HG02884 (cell line): ENCODE measurements around the gene DNAJC7.
"Not testable (repeated sequence)": the region's sequence is repeated elsewhere in the genome, so short reads cannot be mapped to it uniquely, and the experiment has no call there.

Source experiments
- ATAC-seq: cut with Tn5 transposase; IDR thresholded peaks from one replicate; pipeline ENCODE4 v1.9.1; 2021; ENCODE audit warnings: mild to moderate bottlenecking, moderate library complexity; ENCODE audit not compliant: unreplicated experiment

Gene DNAJC7

GRCh38 chr17:41962111-41962510 is 55.1 kb downstream of the DNAJC7 start:
- no peak for ATAC-seq

GRCh38 chr17:41959336-41960095 is 57.7 kb downstream of the DNAJC7 start:
- ATAC-seq: no peak

GRCh38 chr17:41959030-41959335 is 58.3 kb downstream of the DNAJC7 start:
- ATAC-seq: no peak

GRCh38 chr17:41957869-41958439 is 59.3 kb downstream of the DNAJC7 start:
- ATAC-seq: no peak

GRCh38 chr17:41957031-41957868 is 60.0 kb downstream of the DNAJC7 start:
- ATAC-seq: no peak

GRCh38 chr17:41956522-41956921 is 60.7 kb downstream of the DNAJC7 start:
- no peak for ATAC-seq

GRCh38 chr17:41948762-41949460 is 68.3 kb downstream of the DNAJC7 start:
- ATAC-seq: no peak

- ATAC-seq: no peak
These were observed 72.3 kb downstream of the DNAJC7 start for GRCh38 chr17:41944943-41945342.

GRCh38 chr17:41943492-41943891 is 73.7 kb downstream of the DNAJC7 start:
- no peak for ATAC-seq

GRCh38 chr17:41942626-41943373 is 74.4 kb downstream of the DNAJC7 start:
- no peak for ATAC-seq

GRCh38 chr17:41941168-41941567 is 76.1 kb downstream of the DNAJC7 start:
- ATAC-seq: no peak

GRCh38 chr17:41939693-41940090 is 77.5 kb downstream of the DNAJC7 start:
- no peak for ATAC-seq

- no peak for ATAC-seq
These were observed 78.1 kb downstream of the DNAJC7 start for GRCh38 chr17:41939044-41939692.

- no peak for ATAC-seq
These were observed 79.0 kb downstream of the DNAJC7 start for GRCh38 chr17:41937970-41938954.

GRCh38 chr17:41935641-41936040 is 81.6 kb downstream of the DNAJC7 start:
- no peak for ATAC-seq

- ATAC-seq: no peak
These were observed 84.3 kb downstream of the DNAJC7 start for GRCh38 chr17:41932816-41933389.

- not testable (repeated sequence) for ATAC-seq
These were observed 85.5 kb downstream of the DNAJC7 start for GRCh38 chr17:41931715-41932114.

GRCh38 chr17:41930833-41931156 is 86.4 kb downstream of the DNAJC7 start:
- ATAC-seq: not testable (repeated sequence)
